GM12878 (cell line): ENCODE results near the gene GALNT11. TPM values are rescaled to one million over a fixed set of nuclear protein-coding genes. Genes with fewer than 3 reads are reported as not detected.

ENCODE experiments used
- ATAC-seq: fragments of 200-7000 bp; cut with Tn5 transposase; 3 replicates; pipeline ENCODE4 v1.9.1; 2020; ENCODE audit warnings: mild to moderate bottlenecking, moderate library complexity
- BruUV-seq: library from RNA; stranded (reverse); fragments of 400-500 nt; replicated peaks from 2 replicates; lab custom pipeline; 2021; lab: Mats Ljungman, UMichigan
- CTCF ChIA-PET: fragments of 300-600 bp; sonication (Branson Sonifier 250); formaldehyde crosslinking; extraction: SDS; loops from one replicate; lab custom pipeline; 2021; ENCODE audit warnings: inconsistent platforms; lab: Yijun Ruan, JAX
- POLR2A ChIA-PET: fragments of 350-600 bp; formaldehyde crosslinking; extraction: SDS; loops from one replicate; lab custom pipeline; 2021; ENCODE audit warnings: inconsistent platforms; lab: Charles Lee
- RAD21 ChIA-PET: fragments of 300-600 bp; sonication (Branson Sonifier 250); formaldehyde crosslinking; loops from one replicate; lab custom pipeline; 2023; ENCODE audit warnings: antibody characterized with exemption; ENCODE audit not compliant: unreplicated experiment; lab: Charles Lee
- SMC1A ChIA-PET: fragments of 300-600 bp; sonication (Branson Sonifier 250); formaldehyde crosslinking; loops from one replicate; lab custom pipeline; 2023; ENCODE audit not compliant: unreplicated experiment, uncharacterized antibody; lab: Charles Lee
- DNase-seq: peaks from one replicate; pipeline ENCODE4 v3.0.0-alpha.2; 2011; ENCODE audit warnings: low read depth, low spot score
- FAIRE-seq: peaks from 3 replicates; lab custom pipeline; 2011; peaks lifted over from hg19 to GRCh38; lab: Jason Lieb, UNC
- H2AFZ ChIP-seq: 2 replicates; pipeline ENCODE4 v1.6.0; 2011; ENCODE audit warnings: low read depth, low read length, control low read depth; ENCODE audit not compliant: control insufficient read depth
- H3K27ac ChIP-seq: 2 replicates; pipeline ENCODE4 v1.5.1; 2011; ENCODE audit warnings: control low read depth; ENCODE audit not compliant: control insufficient read depth, insufficient read depth
- H3K27me3 ChIP-seq, 2 experiments: replicated peaks in 1 of 2; 2 replicates each; pipeline versions ENCODE4 v1.6.0 to v1.6.1; 2011; ENCODE audit warnings: low read length in 1 of 2; ENCODE audit not compliant: control insufficient read depth in 2 of 2, insufficient read depth in 2 of 2
- H3K36me3 ChIP-seq, 2 experiments: 2 replicates each; pipeline ENCODE4 v1.5.1; 2011; ENCODE audit warnings: low read length in 1 of 2; ENCODE audit not compliant: control insufficient read depth in 2 of 2, insufficient read depth in 2 of 2
- H3K4me1 ChIP-seq: 2 replicates; pipeline ENCODE4 v1.6.1; 2011; ENCODE audit warnings: mild to moderate bottlenecking, low read length, moderate library complexity, mixed read lengths; ENCODE audit not compliant: control insufficient read depth, insufficient read depth
- H3K4me2 ChIP-seq: 2 replicates; pipeline ENCODE4 v1.6.0; 2011; ENCODE audit warnings: control low read depth; ENCODE audit not compliant: control insufficient read depth, insufficient read depth
- H3K4me3 ChIP-seq: fragments of 200-600 bp; sonication (generic); 2 replicates; pipeline ENCODE4 v1.5.1; 2016
- H3K79me2 ChIP-seq: 2 replicates; pipeline ENCODE4 v1.6.0; 2011; ENCODE audit warnings: low read length; ENCODE audit not compliant: control insufficient read depth, insufficient read depth
- H3K9ac ChIP-seq: 2 replicates; pipeline ENCODE4 v1.8.0; 2011; ENCODE audit warnings: low read length, control low read depth, mixed read lengths; ENCODE audit not compliant: control insufficient read depth, insufficient read depth
- H3K9me3 ChIP-seq: replicated peaks from 3 replicates; pipeline ENCODE4 v1.5.1; 2011; ENCODE audit warnings: mild to moderate bottlenecking, low read length; ENCODE audit not compliant: control insufficient read depth, insufficient read depth
- H4K20me1 ChIP-seq: 2 replicates; pipeline ENCODE4 v1.6.0; 2011; ENCODE audit not compliant: control insufficient read depth, insufficient read depth
- CBX5 ChIP-seq: sonication (generic); IDR thresholded peaks from 2 replicates; pipeline ENCODE4 v1.6.1; 2016; ENCODE audit warnings: low read depth, moderate library complexity, mild to moderate bottlenecking, inconsistent platforms
- HDAC2 ChIP-seq: fragments of 200-600 bp; sonication (generic); IDR thresholded peaks from 2 replicates; pipeline ENCODE4 v1.6.1; 2017
- NFYB ChIP-seq: IDR thresholded peaks from 2 replicates; pipeline ENCODE4 v1.6.1; 2011; ENCODE audit warnings: low read depth, mild to moderate bottlenecking, low read length, improper control_type of control experiment, moderate library complexity; ENCODE audit not compliant: insufficient read depth
- SMARCA5 ChIP-seq: fragments of 450-650 bp; IDR thresholded peaks from 2 replicates; pipeline ENCODE4 v1.6.1; 2017; ENCODE audit warnings: mild to moderate bottlenecking
- SRF ChIP-seq, 2 experiments: IDR thresholded peaks; 2 replicates each; pipeline ENCODE4 v1.6.1; 2011; ENCODE audit warnings: low read depth in 2 of 2, low read length in 2 of 2, mild to moderate bottlenecking in 1 of 2, moderate library complexity in 1 of 2
- TCF3 ChIP-seq: IDR thresholded peaks from 2 replicates; pipeline ENCODE4 v1.6.1; 2012; ENCODE audit warnings: low read depth, mild to moderate bottlenecking, low read length, borderline replicate concordance; ENCODE audit not compliant: insufficient read depth
- WGBS: methylation state at CpG from one replicate; pipeline ENCODE4 v1.1.6; 2016; ENCODE audit warnings: low lambda C conversion rate; ENCODE audit not compliant: insufficient replicate concordance, insufficient coverage; ENCODE audit errors: missing lambda C conversion rate; 5-methylcytosine and 5-hydroxymethylcytosine counted together
- in situ Hi-C: fragments of 300-500 bp; cut with MboI; formaldehyde crosslinking; loops from 9 replicates; pipeline ENCODE4 v1.14.3; 2018; ENCODE audit warnings: mixed read lengths
- intact Hi-C: fragments of 100-400 bp; cut with micrococcal nuclease; formaldehyde crosslinking; loops from one replicate; pipeline ENCODE4 v1.14.2; 2022; ENCODE audit not compliant: unreplicated experiment
- polyA plus RNA-seq, 11 experiments: library from polyadenylated mRNA; depleted of rRNA in 4 of 11; unstranded in 6 of 11; stranded (reverse) in 5 of 11; fragments of >200 nt; fragmentation: Nextera tagmentation in 4 of 11; fragmentation: Illumina TruSeq in 1 of 11; extraction: Ambion mirVana in 4 of 11; extraction: Trizol in 1 of 11; gene quantifications; 1 replicate in 1 of 11; 2 replicates in 10 of 11; pipeline versions ENCODE4 v1.2.1 to v1.2.3, GENCODE V29; 2011 to 2016; ENCODE audit warnings: inconsistent platforms in 2 of 11, missing spikeins in 2 of 11, low read depth in 1 of 11
- total RNA-seq, 4 experiments: library from RNA; depleted of rRNA in 3 of 4; stranded (reverse); fragments of >200 nt in 3 of 4; fragmentation: Illumina TruSeq in 1 of 4; extraction: Trizol in 1 of 4; gene quantifications; 2 replicates each; pipeline versions ENCODE4 v1.2.1 to v1.2.3, GENCODE V29; 2013 to 2021
- TF ChIP-seq, protein P1 (sequence below): IDR thresholded peaks from 2 replicates; pipeline ENCODE4 v1.6.1; 2012; ENCODE audit warnings: mild to moderate bottlenecking, low read depth, low read length
- TF ChIP-seq, protein P2 (sequence below): IDR thresholded peaks from 2 replicates; pipeline ENCODE4 v1.6.1; 2011; ENCODE audit warnings: low read depth, mild to moderate bottlenecking, low read length, moderate library complexity, borderline replicate concordance; ENCODE audit errors: extremely low read depth
- TF ChIP-seq, protein P3 (sequence below): IDR thresholded peaks from 2 replicates; pipeline ENCODE4 v1.6.1; 2011; ENCODE audit warnings: low read depth, low read length, improper control_type of control experiment, borderline replicate concordance
- TF ChIP-seq, protein P4 (sequence below): fragments of 450-650 bp; IDR thresholded peaks from 2 replicates; pipeline ENCODE4 v1.6.1; 2017; ENCODE audit warnings: mild to moderate bottlenecking, moderate library complexity
- TF ChIP-seq, protein P5 (sequence below), 3 experiments: IDR thresholded peaks in 2 of 3; conservative IDR thresholded peaks in 1 of 3; 2 replicates each; pipeline ENCODE4 v1.5.1; 2011; ENCODE audit warnings: low read depth in 3 of 3, low read length in 3 of 3, mild to moderate bottlenecking in 3 of 3, control low read depth in 2 of 3, moderate library complexity in 2 of 3, inconsistent platforms in 1 of 3, mixed read lengths in 1 of 3; ENCODE audit not compliant: control insufficient read depth in 2 of 3, insufficient read depth in 1 of 3; ENCODE audit errors: extremely low read depth in 1 of 3

The GALNT11 gene
- total and polyA plus RNA-seq, 10 of the 15 experiments (the other 5 are each of a cell fraction or from before 2014, with no cell fraction given) = 2.0 to 9.5 (median 6.4) TPM

DNA sequence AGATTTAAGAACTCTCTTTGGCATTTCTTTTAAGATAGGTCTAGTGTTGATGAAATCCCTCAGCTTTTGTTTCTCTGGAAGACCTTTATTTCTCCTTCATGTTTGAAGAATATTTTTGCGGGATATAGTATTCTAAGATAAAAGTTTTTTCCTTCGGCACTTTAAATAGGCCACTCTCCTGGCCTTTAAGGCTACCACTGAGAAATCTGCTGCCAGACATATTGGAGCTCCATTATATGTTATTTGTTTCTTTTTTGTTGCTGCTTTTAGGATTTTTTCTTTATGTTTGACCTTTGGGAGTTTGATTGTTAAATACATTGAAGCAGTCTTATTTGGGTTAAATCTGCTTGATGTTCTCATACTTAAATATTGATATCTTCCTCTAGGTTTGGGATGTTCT lies 22.6 kb downstream of the GALNT11 start:
- H3K4me2 ChIP-seq = no peak overlapping the region
- in situ Hi-C loops (no loop called here), intact Hi-C loops (no loop called here)
- no peak overlapping the region for H3K9ac ChIP-seq
- ATAC-seq = no peak
- WGBS = 96% methylated on average over 2 of the region's 2 CpGs
- ChIA-PET RAD21 (no interaction called here), SMC1A (no interaction called here), POLR2A (no interaction called here), CTCF (interaction anchor here (0.6 to 1.2 kb wide), 2 partner anchors 26 to 32 kb away, joined by 3 read pairs; no protein-coding TSS in a partner anchor)
- H4K20me1 ChIP-seq = no peaks in the 10 kb centered on the region
- no peaks in the 10 kb centered on the region for H3K79me2 ChIP-seq
- H3K36me3 ChIP-seq = no peaks in the 10 kb centered on the region
- no TSS peak for BruUV-seq
- H3K27me3 ChIP-seq = no peaks in the 10 kb centered on the region
- H2AFZ ChIP-seq = no peak overlapping the region
- no peak for DNase-seq
- peaks cover 3% of the 10 kb centered on the region; the same call in 2 of the 3 replicates for H3K9me3 ChIP-seq
- H3K4me1 ChIP-seq = no peaks in the 10 kb centered on the region
- no peak for FAIRE-seq
- no peak overlapping the region for H3K4me3 ChIP-seq
- H3K27ac ChIP-seq = no peak overlapping the region
- TF ChIP-seq, protein P1, sequence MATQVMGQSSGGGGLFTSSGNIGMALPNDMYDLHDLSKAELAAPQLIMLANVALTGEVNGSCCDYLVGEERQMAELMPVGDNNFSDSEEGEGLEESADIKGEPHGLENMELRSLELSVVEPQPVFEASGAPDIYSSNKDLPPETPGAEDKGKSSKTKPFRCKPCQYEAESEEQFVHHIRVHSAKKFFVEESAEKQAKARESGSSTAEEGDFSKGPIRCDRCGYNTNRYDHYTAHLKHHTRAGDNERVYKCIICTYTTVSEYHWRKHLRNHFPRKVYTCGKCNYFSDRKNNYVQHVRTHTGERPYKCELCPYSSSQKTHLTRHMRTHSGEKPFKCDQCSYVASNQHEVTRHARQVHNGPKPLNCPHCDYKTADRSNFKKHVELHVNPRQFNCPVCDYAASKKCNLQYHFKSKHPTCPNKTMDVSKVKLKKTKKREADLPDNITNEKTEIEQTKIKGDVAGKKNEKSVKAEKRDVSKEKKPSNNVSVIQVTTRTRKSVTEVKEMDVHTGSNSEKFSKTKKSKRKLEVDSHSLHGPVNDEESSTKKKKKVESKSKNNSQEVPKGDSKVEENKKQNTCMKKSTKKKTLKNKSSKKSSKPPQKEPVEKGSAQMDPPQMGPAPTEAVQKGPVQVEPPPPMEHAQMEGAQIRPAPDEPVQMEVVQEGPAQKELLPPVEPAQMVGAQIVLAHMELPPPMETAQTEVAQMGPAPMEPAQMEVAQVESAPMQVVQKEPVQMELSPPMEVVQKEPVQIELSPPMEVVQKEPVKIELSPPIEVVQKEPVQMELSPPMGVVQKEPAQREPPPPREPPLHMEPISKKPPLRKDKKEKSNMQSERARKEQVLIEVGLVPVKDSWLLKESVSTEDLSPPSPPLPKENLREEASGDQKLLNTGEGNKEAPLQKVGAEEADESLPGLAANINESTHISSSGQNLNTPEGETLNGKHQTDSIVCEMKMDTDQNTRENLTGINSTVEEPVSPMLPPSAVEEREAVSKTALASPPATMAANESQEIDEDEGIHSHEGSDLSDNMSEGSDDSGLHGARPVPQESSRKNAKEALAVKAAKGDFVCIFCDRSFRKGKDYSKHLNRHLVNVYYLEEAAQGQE = no peak
- TF ChIP-seq SRF (IDR thresholded peaks at IDR 0.05; ENCODE audit: low read depth in 2 of 2, low read length in 2 of 2) (no peak), SMARCA5 (no peak), NFYB (no peak), CBX5 (no peak), HDAC2 (no peak), TCF3 (no peak)
- TF ChIP-seq, protein P2, sequence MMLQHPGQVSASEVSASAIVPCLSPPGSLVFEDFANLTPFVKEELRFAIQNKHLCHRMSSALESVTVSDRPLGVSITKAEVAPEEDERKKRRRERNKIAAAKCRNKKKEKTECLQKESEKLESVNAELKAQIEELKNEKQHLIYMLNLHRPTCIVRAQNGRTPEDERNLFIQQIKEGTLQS = no peak
- TF ChIP-seq, protein P3, sequence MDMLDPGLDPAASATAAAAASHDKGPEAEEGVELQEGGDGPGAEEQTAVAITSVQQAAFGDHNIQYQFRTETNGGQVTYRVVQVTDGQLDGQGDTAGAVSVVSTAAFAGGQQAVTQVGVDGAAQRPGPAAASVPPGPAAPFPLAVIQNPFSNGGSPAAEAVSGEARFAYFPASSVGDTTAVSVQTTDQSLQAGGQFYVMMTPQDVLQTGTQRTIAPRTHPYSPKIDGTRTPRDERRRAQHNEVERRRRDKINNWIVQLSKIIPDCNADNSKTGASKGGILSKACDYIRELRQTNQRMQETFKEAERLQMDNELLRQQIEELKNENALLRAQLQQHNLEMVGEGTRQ = no peak
- TF ChIP-seq, protein P4, sequence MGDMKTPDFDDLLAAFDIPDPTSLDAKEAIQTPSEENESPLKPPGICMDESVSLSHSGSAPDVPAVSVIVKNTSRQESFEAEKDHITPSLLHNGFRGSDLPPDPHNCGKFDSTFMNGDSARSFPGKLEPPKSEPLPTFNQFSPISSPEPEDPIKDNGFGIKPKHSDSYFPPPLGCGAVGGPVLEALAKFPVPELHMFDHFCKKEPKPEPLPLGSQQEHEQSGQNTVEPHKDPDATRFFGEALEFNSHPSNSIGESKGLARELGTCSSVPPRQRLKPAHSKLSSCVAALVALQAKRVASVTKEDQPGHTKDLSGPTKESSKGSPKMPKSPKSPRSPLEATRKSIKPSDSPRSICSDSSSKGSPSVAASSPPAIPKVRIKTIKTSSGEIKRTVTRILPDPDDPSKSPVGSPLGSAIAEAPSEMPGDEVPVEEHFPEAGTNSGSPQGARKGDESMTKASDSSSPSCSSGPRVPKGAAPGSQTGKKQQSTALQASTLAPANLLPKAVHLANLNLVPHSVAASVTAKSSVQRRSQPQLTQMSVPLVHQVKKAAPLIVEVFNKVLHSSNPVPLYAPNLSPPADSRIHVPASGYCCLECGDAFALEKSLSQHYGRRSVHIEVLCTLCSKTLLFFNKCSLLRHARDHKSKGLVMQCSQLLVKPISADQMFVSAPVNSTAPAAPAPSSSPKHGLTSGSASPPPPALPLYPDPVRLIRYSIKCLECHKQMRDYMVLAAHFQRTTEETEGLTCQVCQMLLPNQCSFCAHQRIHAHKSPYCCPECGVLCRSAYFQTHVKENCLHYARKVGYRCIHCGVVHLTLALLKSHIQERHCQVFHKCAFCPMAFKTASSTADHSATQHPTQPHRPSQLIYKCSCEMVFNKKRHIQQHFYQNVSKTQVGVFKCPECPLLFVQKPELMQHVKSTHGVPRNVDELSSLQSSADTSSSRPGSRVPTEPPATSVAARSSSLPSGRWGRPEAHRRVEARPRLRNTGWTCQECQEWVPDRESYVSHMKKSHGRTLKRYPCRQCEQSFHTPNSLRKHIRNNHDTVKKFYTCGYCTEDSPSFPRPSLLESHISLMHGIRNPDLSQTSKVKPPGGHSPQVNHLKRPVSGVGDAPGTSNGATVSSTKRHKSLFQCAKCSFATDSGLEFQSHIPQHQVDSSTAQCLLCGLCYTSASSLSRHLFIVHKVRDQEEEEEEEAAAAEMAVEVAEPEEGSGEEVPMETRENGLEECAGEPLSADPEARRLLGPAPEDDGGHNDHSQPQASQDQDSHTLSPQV = no peak
- TF ChIP-seq, protein P5, sequence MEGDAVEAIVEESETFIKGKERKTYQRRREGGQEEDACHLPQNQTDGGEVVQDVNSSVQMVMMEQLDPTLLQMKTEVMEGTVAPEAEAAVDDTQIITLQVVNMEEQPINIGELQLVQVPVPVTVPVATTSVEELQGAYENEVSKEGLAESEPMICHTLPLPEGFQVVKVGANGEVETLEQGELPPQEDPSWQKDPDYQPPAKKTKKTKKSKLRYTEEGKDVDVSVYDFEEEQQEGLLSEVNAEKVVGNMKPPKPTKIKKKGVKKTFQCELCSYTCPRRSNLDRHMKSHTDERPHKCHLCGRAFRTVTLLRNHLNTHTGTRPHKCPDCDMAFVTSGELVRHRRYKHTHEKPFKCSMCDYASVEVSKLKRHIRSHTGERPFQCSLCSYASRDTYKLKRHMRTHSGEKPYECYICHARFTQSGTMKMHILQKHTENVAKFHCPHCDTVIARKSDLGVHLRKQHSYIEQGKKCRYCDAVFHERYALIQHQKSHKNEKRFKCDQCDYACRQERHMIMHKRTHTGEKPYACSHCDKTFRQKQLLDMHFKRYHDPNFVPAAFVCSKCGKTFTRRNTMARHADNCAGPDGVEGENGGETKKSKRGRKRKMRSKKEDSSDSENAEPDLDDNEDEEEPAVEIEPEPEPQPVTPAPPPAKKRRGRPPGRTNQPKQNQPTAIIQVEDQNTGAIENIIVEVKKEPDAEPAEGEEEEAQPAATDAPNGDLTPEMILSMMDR (IDR thresholded peaks at IDR 0.05 in 2 of 3, conservative IDR thresholded peaks at IDR 0.05 in 1 of 3; ENCODE audit: control insufficient read depth in 2 of 3, extremely low read depth in 1 of 3, insufficient read depth in 1 of 3, low read depth in 3 of 3, low read length in 3 of 3) = no peak
